HepG2 (cell line): ENCODE data around the gene ATXN7L2. TPM values are rescaled to one million over a fixed set of nuclear protein-coding genes. Genes with fewer than 3 reads are reported as not detected.

Source experiments
- ARNT2 ChIP-seq: sonication (generic); formaldehyde crosslinking; IDR thresholded peaks from 2 replicates; pipeline ENCODE4 v1.8.0; 2022; ENCODE audit warnings: mild to moderate bottlenecking, low read depth, missing genetic modification reagents, moderate library complexity
- CBX2 ChIP-seq, 2 experiments: fragments of 200-600 bp in 1 of 2; sonication (generic); formaldehyde crosslinking in 1 of 2; IDR thresholded peaks; 2 replicates each; pipeline versions ENCODE4 v1.7.0 to v1.8.1; 2018 to 2022; ENCODE audit warnings: low read depth in 2 of 2, low read length in 1 of 2, mild to moderate bottlenecking in 1 of 2, missing genetic modification reagents in 1 of 2
- CREBL2 ChIP-seq: sonication (generic); formaldehyde crosslinking; IDR thresholded peaks from 2 replicates; pipeline ENCODE4 v1.8.1; 2023; ENCODE audit warnings: missing genetic modification reagents, mild to moderate bottlenecking, borderline replicate concordance
- GLMP ChIP-seq: sonication (generic); formaldehyde crosslinking; IDR thresholded peaks from 2 replicates; pipeline ENCODE4 v1.9.0; 2021; ENCODE audit warnings: missing genetic modification reagents, mild to moderate bottlenecking, borderline replicate concordance
- HIC2 ChIP-seq: sonication (generic); formaldehyde crosslinking; IDR thresholded peaks from 2 replicates; pipeline ENCODE4 v1.9.0; 2022; ENCODE audit warnings: low read depth, missing genetic modification reagents
- IKZF5 ChIP-seq: IDR thresholded peaks from 2 replicates; pipeline ENCODE4 v1.6.1; 2018; ENCODE audit warnings: missing genetic modification reagents, mild to moderate bottlenecking, missing compliant biosample characterization
- KDM3A ChIP-seq: IDR thresholded peaks from 2 replicates; pipeline ENCODE4 v1.6.1; 2018; ENCODE audit warnings: low read depth, missing compliant biosample characterization
- KMT2A ChIP-seq: sonication (generic); formaldehyde crosslinking; IDR thresholded peaks from 2 replicates; pipeline ENCODE4 v1.4.0; 2020; ENCODE audit warnings: missing genetic modification reagents
- MXD4 ChIP-seq: IDR thresholded peaks from 2 replicates; pipeline ENCODE4 v1.6.1; 2016; ENCODE audit warnings: mild to moderate bottlenecking, missing biosample characterization, missing genetic modification reagents
- MYC ChIP-seq: sonication (generic); formaldehyde crosslinking; IDR thresholded peaks from 2 replicates; pipeline ENCODE4 v1.9.0; 2021; ENCODE audit warnings: missing genetic modification reagents, borderline replicate concordance
- PATZ1 ChIP-seq: sonication (generic); formaldehyde crosslinking; IDR thresholded peaks from 2 replicates; pipeline ENCODE4 v1.4.0; 2020; ENCODE audit warnings: missing genetic modification reagents
- SSRP1 ChIP-seq: IDR thresholded peaks from 2 replicates; pipeline ENCODE4 v1.6.1; 2016; ENCODE audit warnings: control low read depth
- STAT5B ChIP-seq: sonication (generic); formaldehyde crosslinking; IDR thresholded peaks from 2 replicates; pipeline ENCODE4 v1.4.0; 2020; ENCODE audit warnings: missing genetic modification reagents
- TBX2 ChIP-seq: sonication (generic); formaldehyde crosslinking; IDR thresholded peaks from 2 replicates; pipeline ENCODE4 v1.5.0; 2020; ENCODE audit warnings: missing genetic modification reagents, mild to moderate bottlenecking, borderline replicate concordance
- ZFP90 ChIP-seq: sonication (generic); formaldehyde crosslinking; IDR thresholded peaks from 2 replicates; pipeline ENCODE4 v1.8.0; 2022; ENCODE audit warnings: missing genetic modification reagents, mild to moderate bottlenecking, inconsistent platforms, borderline replicate concordance
- ZNF12 ChIP-seq: sonication (generic); formaldehyde crosslinking; IDR thresholded peaks from 2 replicates; pipeline ENCODE4 v1.5.0; 2020; ENCODE audit warnings: missing genetic modification reagents
- ZNF205 ChIP-seq: IDR thresholded peaks from 2 replicates; pipeline ENCODE4 v1.6.1; 2018; ENCODE audit warnings: missing biosample characterization, missing genetic modification reagents
- ZNF251 ChIP-seq: sonication (generic); formaldehyde crosslinking; IDR thresholded peaks from 2 replicates; pipeline ENCODE4 v1.9.0; 2021; ENCODE audit warnings: mild to moderate bottlenecking, missing genetic modification reagents
- ZNF34 ChIP-seq: sonication (generic); formaldehyde crosslinking; IDR thresholded peaks from 2 replicates; pipeline ENCODE4 v1.4.0; 2020; ENCODE audit warnings: mild to moderate bottlenecking, missing genetic modification reagents, borderline replicate concordance
- ZNF446 ChIP-seq: sonication (generic); formaldehyde crosslinking; IDR thresholded peaks from 2 replicates; pipeline ENCODE4 v1.5.0; 2020; ENCODE audit warnings: mild to moderate bottlenecking, missing genetic modification reagents
- ZNF501 ChIP-seq: sonication (generic); formaldehyde crosslinking; IDR thresholded peaks from 2 replicates; pipeline ENCODE4 v1.5.1; 2020; ENCODE audit warnings: mild to moderate bottlenecking, moderate library complexity, missing genetic modification reagents
- ZNF615 ChIP-seq: sonication (generic); formaldehyde crosslinking; IDR thresholded peaks from 2 replicates; pipeline ENCODE4 v1.5.0; 2020; ENCODE audit warnings: mild to moderate bottlenecking, missing genetic modification reagents, borderline replicate concordance
- ZNF766 ChIP-seq: sonication (generic); formaldehyde crosslinking; IDR thresholded peaks from 2 replicates; pipeline ENCODE4 v1.5.0; 2020; ENCODE audit warnings: missing genetic modification reagents, borderline replicate concordance
- polyA plus RNA-seq, 8 experiments: library from polyadenylated mRNA; depleted of rRNA in 3 of 8; stranded (reverse) in 7 of 8; unstranded in 1 of 8; fragments of >200 nt; fragmentation: Illumina TruSeq in 4 of 8; extraction: Trizol in 4 of 8; gene quantifications; 2 replicates each; pipeline versions ENCODE4 v1.2.1 to v1.2.3, GENCODE V29; 2011 to 2016; ENCODE audit warnings: low read depth in 4 of 8, missing spikeins in 1 of 8, mixed read lengths in 1 of 8; ENCODE audit not compliant: insufficient read depth in 1 of 8
- total RNA-seq, 5 experiments: library from RNA; depleted of rRNA; stranded (reverse); fragments of >200 nt; fragmentation: Illumina TruSeq; extraction: Trizol; gene quantifications; 2 replicates each; pipeline ENCODE4 v1.2.3, GENCODE V29; 2016; ENCODE audit warnings: low read depth in 1 of 5

ATXN7L2 gene
- total and polyA plus RNA-seq, 2 of the 13 experiments (the other 11 are each of a cell fraction or from before 2014, with no cell fraction given), result 2.7 to 2.8 TPM

- TF ChIP-seq TBX2 (CRISPR knock-in tag) (peak; percentile 47; the same call in 1 of the 2 replicates), KMT2A (CRISPR knock-in tag) (0 out of 2 replicates have a peak, but pooled peaks have one; percentile 75), KDM3A (no peak), ZNF251 (CRISPR knock-in tag) (no peak), ZNF12 (CRISPR knock-in tag) (no peak), STAT5B (CRISPR knock-in tag) (no peak), IKZF5 (CRISPR knock-in tag) (peak; percentile 81; the same call in 1 of the 2 replicates), ZNF501 (CRISPR knock-in tag) (peak; percentile 74), ZFP90 (CRISPR knock-in tag) (no peak), GLMP (no peak), SSRP1 (no peak), MXD4 (CRISPR knock-in tag) (no peak; the same call in 1 of the 2 replicates), ZNF34 (CRISPR knock-in tag) (no peak), CREBL2 (CRISPR knock-in tag) (no peak), MYC (peak; percentile 88), PATZ1 (CRISPR knock-in tag) (peak; percentile 88), ARNT2 (CRISPR knock-in tag) (peak; percentile 66), CBX2 (IDR thresholded peaks at IDR 0.05; ENCODE audit: low read depth, low read length) (no peak), CBX2 (CRISPR knock-in tag; IDR thresholded peaks at IDR 0.05; ENCODE audit: low read depth) (no peak), ZNF766 (0 out of 2 replicates have a peak, but pooled peaks have one; percentile 21), ZNF446 (CRISPR knock-in tag) (no peak), HIC2 (CRISPR knock-in tag) (no peak), ZNF205 (CRISPR knock-in tag) (0 out of 2 replicates have a peak, but pooled peaks have one; percentile 55), ZNF615 (CRISPR knock-in tag) (no peak)
Observed at GRCh38 chr1:109483672-109484518, at the start of gene ATXN7L2 (continued).
